Measurements from ENCODE around the gene MSRB1.

Gene MSRB1

DNA sequence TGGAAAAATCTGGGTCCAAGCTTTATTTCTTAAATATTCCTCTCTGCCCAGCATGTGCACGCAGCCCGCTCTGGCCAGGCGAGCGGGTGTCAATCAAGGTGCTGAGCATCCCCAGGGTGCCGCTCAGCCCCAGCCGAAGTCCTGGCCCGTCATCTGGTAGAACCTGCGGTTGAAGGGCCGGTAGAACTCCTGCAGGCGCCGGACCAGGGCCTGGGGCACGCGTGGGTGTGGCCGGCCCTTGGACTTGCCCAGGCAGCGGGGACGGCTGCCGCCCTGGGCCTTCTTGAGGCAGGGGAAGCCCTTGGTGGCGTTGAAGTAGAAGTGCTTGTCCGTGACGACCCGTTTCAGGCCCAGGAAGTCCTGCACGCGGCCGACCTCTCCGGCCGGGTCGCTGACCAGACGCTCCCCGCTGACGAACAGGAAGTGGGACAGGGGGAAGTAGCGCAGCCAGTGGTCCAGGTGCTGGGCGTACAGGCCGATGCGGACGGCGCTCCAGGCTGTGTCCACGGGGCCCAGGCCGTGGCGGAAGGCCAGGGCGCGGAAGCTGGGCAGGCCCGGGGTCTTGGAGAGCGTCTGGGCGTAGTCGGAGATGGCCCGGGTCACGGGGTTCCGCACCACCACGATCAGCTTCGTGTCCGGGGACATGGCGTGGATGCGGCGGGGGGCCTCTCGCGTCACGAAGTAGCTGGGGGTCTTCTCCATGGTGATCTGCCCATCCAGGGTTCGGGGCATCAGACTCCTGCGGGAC is 31.4 kb downstream of the MSRB1 start:
- Histone ChIP-seq H3K27ac (ENCODE audit: low read depth, low read length) (no peak overlapping the region), H3K79me2 (ENCODE audit: control insufficient read depth, low read length) (no peaks in the 10 kb centered on the region), H3K4me2 (ENCODE audit: low read length) (no peak overlapping the region), H3K4me1 (ENCODE audit: control insufficient read depth, low read length) (no peaks in the 10 kb centered on the region), H4K20me1 (ENCODE audit: control insufficient read depth, insufficient read depth, low read depth, low read length) (no peaks in the 10 kb centered on the region), H3K4me3 (ENCODE audit: low read length) (no peak overlapping the region), H3K27me3 (ENCODE audit: control insufficient read depth, low read length) (no peaks in the 10 kb centered on the region; the same call in 1 of the 2 replicates), H3K36me3 (ENCODE audit: control insufficient read depth, low read length) (no peaks in the 10 kb centered on the region), H3K9me2 (replicated peaks; ENCODE audit: control insufficient read depth, low read length) (no peaks in the 10 kb centered on the region), H3F3A (ENCODE audit: control insufficient read depth, insufficient read depth) (no peaks in the 10 kb centered on the region), H3K9me3 (ENCODE audit: control insufficient read depth, insufficient read depth, low read length) (no peaks in the 10 kb centered on the region)
- TF ChIP-seq, protein P1, sequence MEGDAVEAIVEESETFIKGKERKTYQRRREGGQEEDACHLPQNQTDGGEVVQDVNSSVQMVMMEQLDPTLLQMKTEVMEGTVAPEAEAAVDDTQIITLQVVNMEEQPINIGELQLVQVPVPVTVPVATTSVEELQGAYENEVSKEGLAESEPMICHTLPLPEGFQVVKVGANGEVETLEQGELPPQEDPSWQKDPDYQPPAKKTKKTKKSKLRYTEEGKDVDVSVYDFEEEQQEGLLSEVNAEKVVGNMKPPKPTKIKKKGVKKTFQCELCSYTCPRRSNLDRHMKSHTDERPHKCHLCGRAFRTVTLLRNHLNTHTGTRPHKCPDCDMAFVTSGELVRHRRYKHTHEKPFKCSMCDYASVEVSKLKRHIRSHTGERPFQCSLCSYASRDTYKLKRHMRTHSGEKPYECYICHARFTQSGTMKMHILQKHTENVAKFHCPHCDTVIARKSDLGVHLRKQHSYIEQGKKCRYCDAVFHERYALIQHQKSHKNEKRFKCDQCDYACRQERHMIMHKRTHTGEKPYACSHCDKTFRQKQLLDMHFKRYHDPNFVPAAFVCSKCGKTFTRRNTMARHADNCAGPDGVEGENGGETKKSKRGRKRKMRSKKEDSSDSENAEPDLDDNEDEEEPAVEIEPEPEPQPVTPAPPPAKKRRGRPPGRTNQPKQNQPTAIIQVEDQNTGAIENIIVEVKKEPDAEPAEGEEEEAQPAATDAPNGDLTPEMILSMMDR (IDR thresholded peaks at IDR 0.05; ENCODE audit: low read depth, low read length, poor library complexity, severe bottlenecking) = no peak
- no peak for TF ChIP-seq EZH2phosphoT487 (IDR thresholded peaks at IDR 0.05; ENCODE audit: borderline replicate concordance, low read length)

DNA sequence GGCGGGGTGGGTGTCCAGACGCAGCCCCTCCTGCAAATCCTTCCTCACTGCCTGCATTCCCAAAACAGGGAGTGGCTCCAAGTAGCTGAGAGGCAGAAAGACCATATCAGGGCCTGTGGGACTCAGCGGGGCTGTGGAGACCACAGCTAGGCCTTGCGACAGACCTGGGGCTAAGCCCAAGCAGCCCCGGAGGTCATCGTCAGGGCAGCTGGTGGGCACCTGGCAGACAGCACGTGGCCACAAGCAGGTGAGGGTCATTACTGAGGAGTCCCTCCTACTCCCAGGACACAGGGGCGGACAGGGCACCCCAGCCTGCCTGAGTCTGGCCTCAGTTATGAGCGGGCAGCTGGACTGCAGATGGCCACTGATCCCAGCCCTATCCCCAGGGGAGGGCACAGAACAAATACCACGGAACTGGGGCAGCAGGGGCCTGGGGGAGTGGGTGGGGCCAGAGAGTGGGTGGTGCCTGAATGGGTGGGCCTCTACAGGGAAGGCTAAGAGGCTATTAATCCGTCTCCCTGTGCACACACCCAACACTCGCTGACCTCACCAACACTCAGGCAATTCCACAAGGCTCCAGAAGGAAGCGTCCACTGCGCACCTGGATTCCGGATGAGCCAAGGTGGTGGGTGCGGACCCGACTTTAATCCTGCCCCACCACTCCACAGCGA is 33.3 kb downstream of the MSRB1 start:
- Histone ChIP-seq H3K9me2 (replicated peaks; ENCODE audit: control insufficient read depth, low read length) (no peaks in the 10 kb centered on the region), H3K79me2 (ENCODE audit: control insufficient read depth, low read length) (no peaks in the 10 kb centered on the region), H3K4me3 (ENCODE audit: low read length) (no peak overlapping the region), H3K27ac (ENCODE audit: low read depth, low read length) (no peak overlapping the region), H3K27me3 (ENCODE audit: control insufficient read depth, low read length) (no peaks in the 10 kb centered on the region), H3K36me3 (ENCODE audit: control insufficient read depth, low read length) (no peaks in the 10 kb centered on the region), H3F3A (ENCODE audit: control insufficient read depth, insufficient read depth) (no peaks in the 10 kb centered on the region), H4K20me1 (ENCODE audit: control insufficient read depth, insufficient read depth, low read depth, low read length) (no peaks in the 10 kb centered on the region), H3K4me2 (ENCODE audit: low read length) (no peak overlapping the region), H3K4me1 (ENCODE audit: control insufficient read depth, low read length) (peaks cover 6% of the 10 kb centered on the region), H3K9me3 (ENCODE audit: control insufficient read depth, insufficient read depth, low read length) (no peaks in the 10 kb centered on the region)
- no peak for TF ChIP-seq EZH2phosphoT487 (IDR thresholded peaks at IDR 0.05; ENCODE audit: borderline replicate concordance, low read length)
- TF ChIP-seq, protein P1 (IDR thresholded peaks at IDR 0.05; ENCODE audit: low read depth, low read length, poor library complexity, severe bottlenecking) = no peak

DNA sequence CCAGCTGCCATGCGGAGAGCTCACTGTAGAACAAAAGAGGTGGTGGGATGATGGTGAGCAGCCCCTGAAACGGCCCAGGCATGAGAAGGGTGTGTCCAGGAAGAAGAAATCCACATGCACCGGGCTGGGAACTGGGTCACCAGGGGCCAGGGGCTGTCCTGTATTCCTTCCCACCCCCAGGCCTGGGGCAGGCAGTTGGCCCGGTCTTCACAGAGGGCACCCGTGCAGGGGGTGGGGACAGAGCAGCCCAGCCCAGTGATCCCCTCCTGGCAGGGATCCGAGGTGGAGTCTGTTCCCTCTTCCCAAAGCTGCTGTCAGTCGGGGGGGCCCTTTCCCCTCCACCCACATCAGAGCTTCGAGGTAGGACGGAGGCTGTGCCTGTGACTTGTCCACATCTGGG is 34.0 kb downstream of the MSRB1 start:
- Histone ChIP-seq H3K4me2 (ENCODE audit: low read length) (no peak overlapping the region), H3K4me1 (ENCODE audit: control insufficient read depth, low read length) (peaks cover 10% of the 10 kb centered on the region), H3K27me3 (ENCODE audit: control insufficient read depth, low read length) (no peaks in the 10 kb centered on the region), H3F3A (ENCODE audit: control insufficient read depth, insufficient read depth) (no peaks in the 10 kb centered on the region), H3K27ac (ENCODE audit: low read depth, low read length) (no peak overlapping the region), H3K79me2 (ENCODE audit: control insufficient read depth, low read length) (no peaks in the 10 kb centered on the region), H4K20me1 (ENCODE audit: control insufficient read depth, insufficient read depth, low read depth, low read length) (no peaks in the 10 kb centered on the region), H3K9me2 (replicated peaks; ENCODE audit: control insufficient read depth, low read length) (no peaks in the 10 kb centered on the region), H3K9me3 (ENCODE audit: control insufficient read depth, insufficient read depth, low read length) (no peaks in the 10 kb centered on the region), H3K4me3 (ENCODE audit: low read length) (no peak overlapping the region), H3K36me3 (ENCODE audit: control insufficient read depth, low read length) (no peaks in the 10 kb centered on the region)
- TF ChIP-seq, protein P1 (IDR thresholded peaks at IDR 0.05; ENCODE audit: low read depth, low read length, poor library complexity, severe bottlenecking) = no peak
- TF ChIP-seq EZH2phosphoT487 (IDR thresholded peaks at IDR 0.05; ENCODE audit: borderline replicate concordance, low read length) = no peak

All from DOHH2 (cell line).